ENCODE results near the gene STH. TPM values are rescaled to one million over a fixed set of nuclear protein-coding genes. Genes with fewer than 3 reads are reported as not detected.
"Not testable (repeated sequence)": the region's sequence is repeated elsewhere in the genome, so short reads cannot be mapped to it uniquely, and the experiment has no call there.

Gene STH
- total and polyA plus RNA-seq, 3 donors from 2014 or later = 1.3 TPM; not detected in 2

- Histone ChIP-seq H3K4me1 (no peaks in the 10 kb centered on the region), H3K36me3 (ENCODE audit: low read depth, missing control alignments) (no peaks in the 10 kb centered on the region), H3K9me3 (no peaks in the 10 kb centered on the region), H3K27me3 (no peaks in the 10 kb centered on the region), H3K27ac (no peak overlapping the region), H3K4me3 (no peak overlapping the region)
- intact Hi-C loops (cut with DNase I; ENCODE audit: low total_unique reads) = no loop called here
- WGBS, 2 donors = 84 to 88% methylated on average over 10 to 12 of the region's 12 CpGs
- DNase-seq = no peak
- TF ChIP-seq CTCF (IDR thresholded peaks at IDR 0.05) = no peak
- TF ChIP-seq POLR2A (IDR thresholded peaks at IDR 0.05) = no peak
These were observed 21.9 kb downstream of the STH start for GRCh38 chr17:46020998-46021397.

- H3K27me3 ChIP-seq; H3K36me3 ChIP-seq (ENCODE audit: low read depth, missing control alignments); H3K27ac ChIP-seq; H3K4me3 ChIP-seq; H3K9me3 ChIP-seq; H3K4me1 ChIP-seq; DNase-seq; intact Hi-C loops (cut with DNase I; ENCODE audit: low total_unique reads): not testable (repeated sequence)
- WGBS, 2 donors = 87 to 88% methylated on average over 7 of the region's 7 CpGs
These were observed 24.3 kb downstream of the STH start for GRCh38 chr17:46023366-46023765.

- WGBS, 2 donors = 95 to 96% methylated on average over 24 of the region's 24 CpGs
- no peaks in the 10 kb centered on the region for H3K36me3 ChIP-seq (ENCODE audit: low read depth, missing control alignments)
- DNase-seq = no peak
These were observed 24.8 kb downstream of the STH start for GRCh38 chr17:46023783-46024388.

GRCh38 chr17:46024590-46024989, 25.5 kb downstream of the STH start:
- Histone ChIP-seq H3K4me1 (peaks cover 2% of the 10 kb centered on the region), H3K9me3 (no peaks in the 10 kb centered on the region), H3K36me3 (ENCODE audit: low read depth, missing control alignments) (no peaks in the 10 kb centered on the region), H3K27ac (no peak overlapping the region), H3K27me3 (no peaks in the 10 kb centered on the region), H3K4me3 (no peak overlapping the region)
- TF ChIP-seq POLR2A (IDR thresholded peaks at IDR 0.05) (no peak), CTCF (IDR thresholded peaks at IDR 0.05) (no peak)
- 60 to 80% methylated on average over 12 to 14 of the region's 14 CpGs for WGBS, 2 donors
- intact Hi-C loops (cut with DNase I; ENCODE audit: low total_unique reads) = no loop called here
- no peak for DNase-seq

More at GRCh38 chr17:46023783-46024388, 24.8 kb downstream of the STH start:
- no peaks in the 10 kb centered on the region for H3K9me3 ChIP-seq
- intact Hi-C loops (cut with DNase I; ENCODE audit: low total_unique reads) = no loop called here
- H3K27ac ChIP-seq = no peak overlapping the region
- H3K4me1 ChIP-seq = peaks cover 2% of the 10 kb centered on the region
- no peak overlapping the region for H3K4me3 ChIP-seq
- no peak for TF ChIP-seq CTCF (IDR thresholded peaks at IDR 0.05)
- no peak for TF ChIP-seq POLR2A (IDR thresholded peaks at IDR 0.05)
- H3K27me3 ChIP-seq = no peaks in the 10 kb centered on the region

- Histone ChIP-seq H3K4me1 (peaks cover 2% of the 10 kb centered on the region), H3K27me3 (no peaks in the 10 kb centered on the region), H3K4me3 (no peak overlapping the region), H3K36me3 (ENCODE audit: low read depth, missing control alignments) (no peaks in the 10 kb centered on the region), H3K9me3 (no peaks in the 10 kb centered on the region), H3K27ac (no peak overlapping the region)
- intact Hi-C loops (cut with DNase I; ENCODE audit: low total_unique reads) = no loop called here
- no peak for DNase-seq
- no peak for TF ChIP-seq POLR2A (IDR thresholded peaks at IDR 0.05)
- TF ChIP-seq CTCF (IDR thresholded peaks at IDR 0.05) = no peak
- WGBS, 2 donors = 85 to 95% methylated on average over 10 of the region's 10 CpGs
These were observed 26.0 kb downstream of the STH start for GRCh38 chr17:46025060-46025459.

All from testis (tissue), 3 donors.